ENCODE results near the gene SERP2.

Gene SERP2

DNA sequence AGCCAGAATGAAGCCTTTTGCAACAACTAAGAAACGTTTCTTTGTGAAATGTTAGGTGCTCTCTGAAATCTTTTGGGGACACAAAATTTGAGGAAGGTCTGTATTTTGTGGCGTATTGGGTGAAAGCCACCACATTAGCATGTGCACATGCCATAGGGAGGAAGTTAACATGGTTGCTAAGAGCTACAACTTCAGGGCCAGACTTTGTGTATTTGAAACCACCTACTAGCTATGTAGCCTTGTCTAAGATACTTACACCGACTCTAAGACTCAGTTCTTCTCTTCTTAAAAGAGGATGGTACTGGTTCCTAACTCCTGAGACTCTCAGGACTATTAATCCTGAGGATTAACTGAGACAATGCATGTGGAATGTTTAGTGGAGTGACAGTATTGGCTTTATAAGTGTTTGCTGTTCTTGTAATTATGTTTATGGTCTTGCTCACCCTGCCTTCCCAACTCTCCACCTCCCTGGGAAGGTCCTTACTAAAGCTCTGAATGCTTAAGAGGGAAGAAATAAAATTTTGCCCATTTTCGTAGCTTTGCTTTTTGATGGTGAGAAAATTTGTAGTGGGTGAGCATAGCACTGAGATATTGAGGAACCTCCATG, 15.5 kb downstream of the SERP2 start:
- DNase-seq = no peak

DNA sequence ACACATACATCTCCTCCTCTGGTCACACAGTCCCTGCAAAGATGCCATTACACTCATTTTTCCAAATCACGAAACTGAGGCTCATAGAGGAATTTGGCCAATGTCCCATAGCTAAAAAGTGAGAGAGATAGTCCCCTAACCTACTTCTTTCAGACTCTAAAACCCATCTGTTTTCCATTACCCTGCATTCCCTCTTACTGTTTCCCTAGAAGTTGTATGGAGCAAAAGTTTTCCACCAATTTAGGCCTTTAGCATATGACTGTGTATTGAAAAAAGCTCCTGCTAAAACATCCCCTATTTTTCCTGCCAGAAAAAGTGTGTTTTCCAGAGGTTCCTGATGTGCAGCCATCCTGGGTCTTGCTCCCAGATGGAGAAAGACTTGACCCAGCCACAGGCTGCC, 16.3 kb downstream of the SERP2 start:
- no peak for DNase-seq

DNA sequence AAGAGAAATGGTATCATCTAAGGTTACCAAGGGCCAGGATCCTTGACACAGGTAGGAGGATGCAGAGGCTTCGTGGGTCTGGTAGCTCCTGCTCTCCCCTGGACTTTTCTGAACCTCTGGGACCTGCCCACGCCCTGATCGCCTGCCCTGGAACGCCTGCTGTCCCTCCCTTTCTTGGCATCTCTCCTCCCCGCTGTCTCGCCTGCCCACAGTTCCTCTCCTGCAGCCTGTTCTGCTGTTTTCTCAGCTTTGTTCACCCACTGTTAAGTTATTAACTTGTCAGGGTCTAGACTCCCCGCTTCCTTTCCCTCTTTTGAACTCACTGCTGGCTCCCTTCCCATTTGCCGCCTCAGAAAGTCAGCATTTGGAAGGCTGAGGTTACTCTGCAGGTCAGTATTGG, 19.8 kb downstream of the SERP2 start:
- DNase-seq = no peak

DNA sequence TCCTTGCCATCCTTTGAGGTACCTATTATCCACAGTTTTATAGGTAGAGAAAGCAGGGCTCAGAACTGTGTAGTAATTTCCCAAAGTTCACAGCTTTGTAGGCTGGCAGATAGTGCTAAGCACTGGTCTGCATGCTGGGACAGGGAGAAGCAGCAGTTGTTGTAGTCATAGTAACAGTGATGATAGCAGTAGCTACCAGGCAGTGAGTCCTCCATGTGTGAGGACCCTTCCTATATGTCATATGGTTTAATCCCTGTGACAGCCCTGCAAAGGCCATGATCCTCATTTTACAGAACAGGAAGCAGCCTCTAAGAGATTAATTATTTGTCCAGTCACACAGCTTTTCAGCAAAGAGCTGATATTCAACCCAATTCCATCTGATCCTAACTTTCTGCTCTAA, 21.0 kb downstream of the SERP2 start:
- no peak for DNase-seq

DNA sequence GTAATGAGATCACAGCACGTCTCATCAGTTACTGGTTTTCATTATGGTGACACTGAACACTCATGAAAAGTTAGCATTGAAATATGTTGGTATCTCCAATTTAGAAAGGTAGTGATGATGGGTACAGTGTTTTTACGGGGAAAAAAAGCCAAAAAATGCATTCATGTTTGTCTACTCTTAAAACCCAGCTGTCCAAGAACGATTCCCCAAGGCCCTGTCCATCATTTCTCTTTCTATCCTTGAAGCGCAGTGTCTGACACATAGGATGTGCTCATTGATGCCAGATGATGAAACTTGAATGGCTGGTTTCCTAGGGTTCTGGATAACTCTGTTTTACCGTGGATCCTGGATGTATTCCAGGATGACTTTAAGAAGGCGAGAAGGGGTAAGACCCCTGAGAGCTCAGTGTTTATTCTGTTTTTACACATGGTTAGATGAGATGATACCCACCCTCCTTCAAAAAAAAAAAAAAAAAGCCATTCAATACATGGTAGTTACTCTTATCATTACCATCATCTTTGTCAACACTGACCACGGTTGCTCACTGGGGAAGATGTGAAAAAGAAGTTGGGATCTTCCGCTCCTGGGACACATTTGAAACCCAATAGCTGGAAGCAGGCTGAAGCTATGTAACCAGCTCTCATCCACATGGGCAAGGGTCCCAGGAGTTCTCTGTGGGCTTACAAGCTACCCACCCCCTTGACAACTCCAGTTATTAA, 22.5 kb downstream of the SERP2 start:
- no peak for DNase-seq

DNA sequence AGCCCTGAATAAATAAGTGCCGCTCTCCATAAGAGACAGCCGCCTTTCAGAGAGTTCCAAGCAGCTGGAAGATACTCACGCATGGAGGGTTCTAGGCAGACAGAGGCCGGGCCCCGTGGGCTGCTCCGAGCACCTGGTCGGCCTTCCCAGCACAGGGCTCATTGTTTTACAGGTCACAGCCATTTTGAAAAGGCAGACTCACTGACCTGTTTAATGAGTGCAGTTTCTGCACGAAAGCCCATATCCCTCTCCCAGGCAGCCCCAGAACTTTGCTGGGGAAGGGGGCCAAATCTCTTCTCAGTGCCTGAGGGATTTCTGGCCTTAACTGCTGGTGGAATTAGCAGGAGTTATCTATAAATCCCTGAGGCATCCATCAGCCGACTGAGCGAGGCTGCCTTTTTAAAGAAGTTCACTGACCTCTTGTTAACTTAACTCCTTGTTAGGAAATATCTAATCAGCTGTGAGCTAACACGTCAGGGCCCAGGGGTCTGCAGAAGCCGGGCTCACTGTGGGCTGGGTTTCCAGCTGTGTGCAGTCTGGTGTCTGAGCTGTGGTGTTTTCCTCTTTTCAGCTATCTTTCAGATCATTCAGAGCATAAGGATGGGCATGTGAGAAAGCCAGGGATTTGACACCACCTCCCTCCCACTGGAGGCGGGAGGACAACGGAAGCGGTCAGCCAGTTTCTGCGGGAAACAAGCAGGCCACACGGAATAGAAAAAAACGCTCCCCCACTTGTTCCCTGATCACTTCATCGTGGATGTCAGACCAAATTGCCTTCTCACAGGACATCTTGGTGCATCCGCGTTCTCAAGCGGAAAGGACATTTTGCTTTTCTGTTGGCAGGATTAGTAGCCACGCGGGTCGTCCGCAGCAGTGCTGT, 23.3 kb downstream of the SERP2 start:
- peak; percentile 86 for DNase-seq

DNA sequence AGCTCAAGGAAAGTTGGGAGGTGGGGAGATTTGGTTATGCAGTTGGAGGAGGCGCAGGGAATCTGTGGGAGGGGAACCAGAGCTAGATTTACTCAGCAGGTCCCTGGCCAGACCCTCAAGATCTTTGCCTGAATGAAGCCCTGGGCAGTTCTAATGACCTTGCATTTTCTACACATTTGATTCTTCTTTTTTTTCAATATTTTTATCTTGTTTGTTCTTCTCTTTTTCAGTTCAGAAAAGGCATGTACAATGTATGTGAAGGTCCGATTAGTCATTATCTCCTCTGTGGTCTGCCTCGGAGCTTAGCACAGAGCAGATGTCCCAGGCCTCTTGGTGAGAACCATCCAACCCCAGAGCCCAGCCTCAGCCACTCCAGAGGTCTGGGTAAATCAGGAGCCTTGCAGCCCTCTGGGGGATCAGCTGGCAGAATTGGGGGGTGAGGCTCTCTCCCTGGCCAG, 24.2 kb downstream of the SERP2 start:
- no peak for DNase-seq

DNA sequence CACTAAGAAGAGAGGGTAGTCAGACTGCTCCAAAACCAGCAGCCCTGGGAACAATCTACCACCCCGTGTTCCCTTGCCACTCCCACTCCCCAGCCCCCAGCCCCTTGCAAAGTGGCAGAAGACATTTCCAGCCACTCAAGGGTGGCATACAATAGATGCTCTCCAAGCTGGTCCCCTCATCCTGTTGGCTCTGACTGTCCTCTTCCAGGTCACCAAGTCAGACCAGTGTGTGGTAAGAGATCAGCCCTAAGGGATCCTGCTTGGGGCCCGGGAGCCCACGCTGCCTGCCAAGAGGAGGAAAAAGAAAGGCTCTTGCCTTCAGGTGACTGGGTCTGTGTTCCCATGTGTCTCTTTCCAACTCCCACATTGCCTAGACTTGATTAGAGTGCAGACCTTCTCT, 25.0 kb downstream of the SERP2 start:
- no peak for DNase-seq

DNA sequence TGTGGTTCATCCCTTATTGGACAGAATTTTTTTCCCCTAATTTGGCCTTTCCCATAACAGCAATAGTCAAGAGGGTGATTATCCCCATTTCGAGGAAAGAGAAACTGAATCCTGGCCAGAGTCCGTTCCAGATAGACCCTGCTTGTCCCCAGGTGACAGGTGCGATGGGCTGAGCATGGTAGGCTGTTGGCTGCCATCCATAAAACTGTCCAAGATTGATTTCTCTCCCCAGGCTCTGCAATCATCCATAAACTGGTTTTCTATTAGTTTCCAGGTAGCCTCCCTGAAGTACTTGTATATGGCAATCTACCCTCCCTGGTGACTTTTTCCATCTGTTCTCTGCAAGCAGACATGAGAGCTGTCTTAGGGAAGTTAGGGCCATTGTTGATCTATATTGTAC, 25.4 kb downstream of the SERP2 start:
- DNase-seq = no peak

DNA sequence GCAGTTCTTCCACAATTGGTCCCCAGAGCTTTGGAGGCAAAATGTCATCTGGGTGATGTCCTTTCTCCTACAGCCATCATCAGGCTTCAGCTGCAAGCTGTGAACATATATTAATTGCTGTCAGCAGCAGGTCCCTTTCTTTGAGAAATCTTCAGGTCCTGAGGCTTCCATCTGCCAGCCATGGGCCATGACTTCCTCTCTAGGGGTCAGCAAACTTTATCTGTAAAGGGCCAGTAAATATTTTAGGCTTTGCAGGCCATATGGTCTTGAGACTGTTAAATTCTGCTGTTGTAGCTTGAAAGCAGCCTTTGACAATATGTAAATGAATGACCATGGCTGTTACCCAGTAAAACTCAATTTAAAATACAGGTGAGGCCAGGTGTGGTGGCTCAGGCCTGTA, 27.1 kb downstream of the SERP2 start:
- DNase-seq = no peak

DNA sequence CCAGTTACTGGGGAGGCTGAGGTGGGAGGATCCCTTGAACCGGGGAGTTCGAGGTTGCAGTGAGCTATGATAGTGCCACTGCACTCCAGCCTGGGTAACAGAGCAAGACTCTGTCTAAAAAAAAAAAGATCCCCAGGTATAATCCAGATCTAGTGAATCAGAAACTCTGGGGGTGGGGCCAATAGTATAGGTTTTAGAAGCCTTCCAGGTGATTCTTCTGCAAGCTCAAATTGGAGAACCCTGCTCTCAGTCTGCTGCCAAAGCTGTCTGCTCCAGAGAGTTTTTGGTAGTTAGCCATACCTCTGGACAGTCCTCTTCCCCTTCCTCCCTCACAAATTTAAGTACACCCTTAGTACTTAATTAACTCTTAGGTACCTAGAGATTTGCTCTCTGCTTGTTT, 28.0 kb downstream of the SERP2 start:
- DNase-seq = no peak

DNA sequence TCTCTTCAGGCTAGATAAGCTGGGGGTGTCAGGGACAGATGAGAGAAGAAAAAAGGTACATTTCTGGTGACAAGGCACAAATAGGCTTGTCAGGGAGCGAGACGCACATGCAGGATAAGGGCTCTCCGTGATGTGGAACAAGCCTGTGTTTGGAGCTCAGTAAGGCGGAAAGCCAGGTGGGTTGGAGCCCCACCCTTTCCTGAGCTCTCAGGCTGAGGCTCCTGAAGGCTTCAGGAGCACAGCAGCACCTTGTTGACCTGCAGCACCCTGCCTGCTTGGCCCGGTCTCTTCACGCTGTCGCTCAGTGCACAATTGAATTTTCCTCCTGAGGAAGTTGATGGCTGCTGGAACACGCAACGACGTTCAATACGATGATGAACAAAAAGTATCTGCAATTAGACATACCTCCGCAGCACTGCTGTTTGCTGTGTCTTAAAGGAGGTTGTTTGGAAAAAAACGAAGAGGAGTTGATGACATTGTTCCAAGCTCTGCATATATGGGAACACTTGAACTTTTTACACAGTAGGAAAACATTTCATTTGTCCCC, 29.3 kb downstream of the SERP2 start:
- peak; percentile 44 for DNase-seq

DNA sequence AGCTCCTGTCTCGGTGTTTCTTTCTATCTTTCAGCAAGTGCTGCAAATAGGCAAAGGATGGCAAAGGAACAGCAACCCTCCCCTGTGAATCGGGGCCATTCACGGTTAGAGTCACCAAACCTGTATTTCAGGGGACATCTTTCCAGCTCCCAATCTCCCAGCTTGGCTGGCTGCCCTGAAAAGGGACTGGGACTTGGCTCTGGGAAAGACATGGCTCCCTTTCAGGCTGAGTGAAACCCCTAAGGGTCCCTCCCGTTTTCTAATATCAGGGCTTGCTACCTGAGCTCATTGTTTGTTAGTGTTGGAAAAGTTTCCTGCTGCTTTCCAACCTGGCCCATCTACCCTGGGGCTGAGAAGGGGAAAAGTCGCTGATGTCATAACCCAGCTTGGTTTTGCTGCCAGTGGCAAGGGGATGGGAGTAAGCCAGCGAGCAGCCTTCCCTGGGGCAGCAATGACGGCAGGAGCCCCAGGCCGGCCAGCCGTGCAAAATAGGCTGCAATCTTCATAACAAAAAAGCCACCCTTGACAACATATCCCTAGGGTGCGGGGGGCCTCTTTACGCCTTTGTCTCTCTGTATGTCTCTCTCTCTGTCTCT, 29.9 kb downstream of the SERP2 start:
- peak; percentile 70 for DNase-seq

DNA sequence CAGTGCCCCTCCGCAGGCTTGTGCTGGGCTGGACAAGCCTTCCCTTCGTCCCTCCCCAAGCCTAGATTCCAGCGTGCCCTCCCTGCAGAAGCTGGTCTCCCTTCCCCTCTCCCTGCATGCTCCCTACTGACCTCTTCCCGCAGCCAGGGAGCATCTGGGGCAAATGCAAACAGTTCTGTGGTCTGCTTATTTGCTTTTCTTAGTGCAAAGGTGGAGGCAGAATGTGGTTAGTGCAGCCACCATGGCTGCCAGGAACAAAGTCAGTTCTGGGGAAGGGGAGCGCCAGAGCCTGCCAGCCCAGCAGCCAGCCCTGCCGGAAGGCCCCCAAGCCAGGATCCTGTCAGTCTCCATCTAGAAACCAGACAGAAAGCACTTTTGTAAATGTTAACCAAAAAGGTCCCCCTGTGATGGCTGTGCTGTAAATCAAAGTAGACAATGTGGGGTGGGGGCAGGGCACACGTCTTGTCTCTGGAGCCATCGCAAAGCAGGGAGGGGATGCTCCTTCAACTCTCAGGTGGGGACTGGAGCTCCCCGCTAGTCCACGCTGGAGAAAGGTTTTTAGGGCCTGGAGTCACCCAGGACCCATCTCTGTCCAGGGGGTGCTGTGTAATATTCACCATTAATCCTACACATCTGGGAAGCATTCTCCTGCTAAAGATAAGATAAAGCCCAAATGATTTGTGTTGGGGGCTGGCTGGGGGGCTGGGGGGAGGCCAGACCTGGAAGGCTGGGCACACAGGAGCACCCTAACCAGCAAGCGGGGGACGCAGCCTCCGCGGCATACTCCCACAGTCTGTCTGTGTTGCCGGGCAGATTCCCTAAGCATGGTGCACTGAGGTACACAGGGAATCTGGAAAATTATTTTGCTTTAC, 30.9 kb downstream of the SERP2 start:
- DNase-seq = peak; percentile 68

DNA sequence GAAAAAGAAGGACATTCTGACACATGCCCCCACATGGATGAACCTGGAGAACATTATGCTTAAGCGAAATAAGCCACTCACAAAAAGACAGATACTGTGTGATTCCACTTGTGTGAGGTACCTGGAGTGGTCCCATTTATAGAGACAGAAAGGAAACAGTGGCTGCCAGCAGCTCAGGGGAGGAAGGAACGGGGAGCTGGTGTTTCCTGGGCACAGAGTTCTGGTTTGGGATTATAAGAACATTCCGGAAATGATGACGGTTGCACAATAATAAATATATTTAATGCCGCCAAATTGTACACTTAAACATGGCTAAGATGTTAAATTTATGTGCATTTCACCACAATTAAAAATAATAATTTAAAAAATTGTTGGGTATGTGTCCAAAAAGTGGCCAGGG, 33.0 kb downstream of the SERP2 start:
- no peak for DNase-seq

DNA sequence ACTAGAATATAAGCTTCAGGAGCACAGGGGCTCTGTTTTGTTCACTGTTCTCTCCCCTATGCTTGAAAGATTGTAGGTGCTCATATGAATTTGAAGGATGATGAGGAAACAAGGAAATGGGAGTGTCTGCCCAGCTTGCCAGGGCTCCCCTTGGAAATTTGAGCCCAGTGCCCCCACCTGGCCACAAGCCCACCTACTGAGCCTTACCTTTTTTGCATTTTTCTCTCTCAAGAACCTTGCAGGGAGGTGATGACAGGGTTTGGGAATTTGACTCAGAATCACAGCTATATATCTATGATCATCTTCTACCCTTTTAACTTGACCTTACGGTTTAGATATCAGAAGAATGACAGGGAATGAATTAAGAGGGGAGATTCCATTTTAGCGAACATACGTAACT, 33.8 kb downstream of the SERP2 start:
- no peak for DNase-seq

DNA sequence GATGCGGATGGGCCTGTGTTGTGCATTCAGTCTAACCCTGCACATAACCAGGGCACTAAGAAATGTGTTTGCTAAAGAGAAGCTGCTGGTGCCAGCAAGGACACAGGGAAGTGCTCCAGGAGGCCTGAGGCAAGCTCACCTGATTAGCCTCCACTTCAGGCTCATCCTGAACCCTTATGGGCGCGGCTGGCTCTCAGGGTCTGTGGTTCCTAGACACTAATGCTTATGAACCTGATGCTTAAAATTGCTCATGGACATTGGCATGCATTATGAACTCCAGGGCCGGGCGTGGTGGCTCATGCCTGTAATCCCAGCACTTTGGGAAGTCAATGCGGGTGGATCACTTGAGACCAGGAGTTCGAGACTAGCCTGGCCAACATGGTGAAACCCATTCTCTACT, 34.3 kb downstream of the SERP2 start:
- DNase-seq = no peak

DNA sequence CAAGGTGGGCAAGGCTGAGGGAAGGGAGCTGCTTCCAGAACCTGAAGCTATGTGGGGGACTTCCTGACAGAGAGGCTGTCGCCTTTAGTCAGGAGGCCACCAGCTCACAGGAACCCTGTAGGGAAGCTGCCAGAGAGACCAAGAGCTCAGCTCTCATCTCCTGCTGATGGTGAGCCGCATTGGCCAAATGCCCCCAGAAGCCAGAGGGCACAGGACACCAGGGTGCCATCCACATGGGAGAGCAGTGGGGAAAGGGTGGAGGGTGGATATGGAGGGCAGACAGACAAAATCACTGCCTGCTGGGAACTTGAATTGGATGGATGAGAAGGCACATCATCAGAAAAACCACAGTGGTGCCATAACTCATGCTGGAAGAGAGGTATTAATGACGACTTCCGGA, 36.0 kb downstream of the SERP2 start:
- DNase-seq = no peak

DNA sequence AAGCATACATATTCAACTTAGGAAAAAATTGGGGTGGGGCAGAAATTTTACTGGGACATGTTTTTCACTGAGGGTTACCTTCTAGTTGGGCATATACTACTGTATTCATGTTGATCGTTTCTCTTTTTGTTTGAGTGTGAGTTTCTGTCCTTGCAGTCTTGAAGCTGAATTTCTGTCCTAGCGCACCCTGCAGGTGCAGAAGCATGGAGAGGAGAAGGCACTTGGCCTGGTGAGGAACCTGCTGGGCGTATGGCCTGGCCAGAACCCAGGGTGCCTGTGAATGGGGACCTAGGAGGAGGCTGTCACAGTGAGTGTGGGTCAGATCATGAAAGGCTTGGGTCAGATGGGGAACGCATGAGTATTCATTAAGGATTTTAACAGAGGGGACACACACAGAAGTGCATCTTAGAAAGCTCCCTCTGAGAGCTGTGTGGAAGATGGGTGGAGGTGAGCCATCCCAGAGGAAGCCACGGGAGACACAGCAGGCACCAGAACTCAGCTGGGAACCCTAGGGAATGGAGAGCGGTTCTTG, 36.8 kb downstream of the SERP2 start:
- no peak for DNase-seq

DNA sequence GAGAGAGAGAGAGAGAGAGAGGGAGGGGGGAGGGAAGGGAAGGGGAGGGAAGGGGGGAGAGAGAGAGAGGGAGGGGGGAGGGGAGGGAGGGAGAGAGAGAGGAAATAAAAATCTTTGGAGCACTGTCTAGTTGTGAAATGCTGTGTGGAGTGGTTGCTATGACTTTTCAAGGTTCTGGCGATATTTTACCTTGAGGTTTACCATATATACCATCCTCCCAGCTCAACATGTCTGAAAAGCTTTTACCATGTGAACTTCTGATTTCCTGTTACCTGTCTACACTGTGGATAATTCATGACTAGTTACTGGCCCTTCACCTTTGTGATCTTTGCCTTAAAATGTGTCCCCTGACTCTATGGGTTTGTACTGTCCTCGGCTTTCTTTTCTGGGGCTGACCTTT, 38.2 kb downstream of the SERP2 start:
- DNase-seq = no peak

DNA sequence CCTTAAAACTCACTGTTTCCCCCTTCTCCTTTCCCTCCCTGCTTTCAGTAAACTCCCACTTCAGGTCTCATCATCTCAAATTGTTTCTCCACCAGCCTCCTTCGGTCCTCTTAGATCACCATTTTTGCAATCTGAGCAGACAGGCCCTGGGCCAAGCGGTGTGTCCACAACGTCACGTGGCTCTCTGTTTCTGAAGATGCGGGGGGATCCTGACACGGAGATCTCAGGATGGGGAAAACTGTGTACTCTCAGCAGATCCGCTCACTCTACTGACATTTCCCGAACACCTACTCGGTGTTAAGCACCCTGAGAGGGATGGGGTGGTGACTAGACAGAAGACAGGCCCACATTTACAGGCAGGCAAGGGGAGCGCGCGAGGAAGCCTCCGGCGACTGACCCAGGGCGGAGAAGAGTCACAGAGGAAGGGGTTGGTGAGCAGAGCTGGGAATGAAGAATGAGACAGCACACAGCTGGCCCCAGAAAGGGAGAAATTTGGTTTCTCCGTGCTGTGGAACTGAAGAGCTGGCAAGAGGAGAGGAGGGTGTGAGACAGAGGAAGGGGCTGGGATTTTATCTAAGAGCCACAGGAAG, 38.8 kb downstream of the SERP2 start:
- no peak for DNase-seq

DNA sequence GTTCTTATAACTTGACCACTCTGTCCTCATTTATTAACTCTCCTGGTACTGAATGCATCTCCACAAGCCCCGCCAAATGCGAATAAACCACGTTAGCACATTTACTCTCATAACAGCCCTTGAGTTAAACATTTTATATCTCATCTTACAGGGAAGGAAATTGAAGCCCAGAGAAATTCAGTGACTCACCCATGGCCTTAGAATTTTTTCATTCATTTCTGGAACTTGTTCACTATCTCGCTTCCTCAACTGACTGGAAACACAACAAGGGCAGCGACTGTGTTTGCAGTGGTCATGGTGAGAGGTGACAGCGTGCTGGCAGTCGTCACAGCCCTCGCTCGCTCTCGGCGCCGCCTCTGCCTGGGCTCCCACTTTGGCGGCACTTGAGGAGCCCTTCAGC, 39.5 kb downstream of the SERP2 start:
- DNase-seq = no peak
